ENCODE results near the gene ZNF574.

Gene ZNF574

DNA sequence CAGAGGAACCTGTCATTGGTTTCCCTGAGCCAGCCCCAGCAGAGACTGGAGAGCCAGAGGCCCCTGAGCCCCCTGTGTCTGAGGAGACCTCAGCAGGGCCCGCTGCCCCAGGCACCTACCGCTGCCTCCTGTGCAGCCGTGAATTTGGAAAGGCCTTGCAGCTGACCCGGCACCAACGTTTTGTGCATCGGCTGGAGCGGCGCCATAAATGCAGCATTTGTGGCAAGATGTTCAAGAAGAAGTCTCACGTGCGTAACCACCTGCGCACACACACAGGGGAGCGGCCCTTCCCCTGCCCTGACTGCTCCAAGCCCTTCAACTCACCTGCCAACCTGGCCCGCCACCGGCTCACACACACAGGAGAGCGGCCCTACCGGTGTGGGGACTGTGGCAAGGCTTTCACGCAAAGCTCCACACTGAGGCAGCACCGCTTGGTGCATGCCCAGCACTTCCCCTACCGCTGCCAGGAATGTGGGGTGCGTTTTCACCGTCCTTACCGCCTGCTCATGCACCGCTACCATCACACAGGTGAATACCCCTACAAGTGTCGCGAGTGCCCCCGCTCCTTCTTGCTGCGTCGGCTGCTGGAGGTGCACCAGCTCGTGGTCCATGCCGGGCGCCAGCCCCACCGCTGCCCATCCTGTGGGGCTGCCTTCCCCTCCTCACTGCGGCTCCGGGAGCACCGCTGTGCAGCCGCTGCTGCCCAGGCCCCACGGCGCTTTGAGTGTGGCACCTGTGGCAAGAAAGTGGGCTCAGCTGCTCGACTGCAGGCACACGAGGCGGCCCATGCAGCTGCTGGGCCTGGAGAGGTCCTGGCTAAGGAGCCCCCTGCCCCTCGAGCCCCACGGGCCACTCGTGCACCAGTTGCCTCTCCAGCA, 4.2 kb downstream of the ZNF574 start:
- DNase-seq (ENCODE audit: low read depth) = no peak

DNA sequence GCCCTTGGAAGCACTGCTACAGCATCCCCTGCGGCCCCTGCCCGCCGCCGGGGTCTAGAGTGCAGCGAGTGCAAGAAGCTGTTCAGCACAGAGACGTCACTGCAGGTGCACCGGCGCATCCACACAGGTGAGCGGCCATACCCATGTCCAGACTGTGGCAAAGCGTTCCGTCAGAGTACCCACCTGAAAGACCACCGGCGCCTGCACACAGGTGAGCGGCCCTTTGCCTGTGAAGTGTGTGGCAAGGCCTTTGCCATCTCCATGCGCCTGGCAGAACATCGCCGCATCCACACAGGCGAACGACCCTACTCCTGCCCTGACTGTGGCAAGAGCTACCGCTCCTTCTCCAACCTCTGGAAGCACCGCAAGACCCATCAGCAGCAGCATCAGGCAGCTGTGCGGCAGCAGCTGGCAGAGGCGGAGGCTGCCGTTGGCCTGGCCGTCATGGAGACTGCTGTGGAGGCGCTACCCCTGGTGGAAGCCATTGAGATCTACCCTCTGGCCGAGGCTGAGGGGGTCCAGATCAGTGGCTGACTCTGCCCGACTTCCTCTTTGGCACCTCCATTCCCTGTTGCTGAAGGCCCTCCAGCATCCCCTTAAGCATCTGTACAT, 4.9 kb downstream of the ZNF574 start:
- DNase-seq (ENCODE audit: low read depth) = no peak

DNA sequence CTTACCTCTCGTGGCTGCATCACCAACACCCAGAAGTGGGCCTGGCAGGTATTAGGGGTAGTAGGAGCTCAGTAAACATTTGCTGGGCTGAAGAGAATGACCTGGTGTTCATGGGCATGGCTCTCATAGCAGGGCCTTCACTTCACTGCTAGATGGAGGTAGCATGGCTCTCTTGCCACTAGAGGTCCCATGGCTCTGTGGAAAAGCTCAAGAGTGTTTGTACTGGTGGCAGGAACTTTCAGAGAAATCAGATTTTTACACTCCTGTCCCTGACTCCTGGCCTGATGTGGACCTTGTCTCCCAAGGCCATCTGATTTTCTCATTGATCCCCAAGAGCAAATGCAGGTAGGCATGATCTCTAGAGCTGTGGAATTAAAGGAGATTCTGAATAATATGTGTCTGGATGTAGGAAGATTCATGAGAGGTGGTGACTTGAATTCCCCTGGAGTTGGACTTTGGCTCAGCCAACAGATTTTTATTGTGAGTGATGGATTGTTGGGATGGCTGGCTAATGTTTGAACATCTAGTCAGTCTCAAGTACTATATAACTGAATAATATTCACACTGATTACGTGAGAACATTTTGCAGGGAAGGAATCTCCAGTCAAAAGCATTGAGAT, 5.7 kb downstream of the ZNF574 start:
- DNase-seq (ENCODE audit: low read depth) = peak; percentile 12

DNA sequence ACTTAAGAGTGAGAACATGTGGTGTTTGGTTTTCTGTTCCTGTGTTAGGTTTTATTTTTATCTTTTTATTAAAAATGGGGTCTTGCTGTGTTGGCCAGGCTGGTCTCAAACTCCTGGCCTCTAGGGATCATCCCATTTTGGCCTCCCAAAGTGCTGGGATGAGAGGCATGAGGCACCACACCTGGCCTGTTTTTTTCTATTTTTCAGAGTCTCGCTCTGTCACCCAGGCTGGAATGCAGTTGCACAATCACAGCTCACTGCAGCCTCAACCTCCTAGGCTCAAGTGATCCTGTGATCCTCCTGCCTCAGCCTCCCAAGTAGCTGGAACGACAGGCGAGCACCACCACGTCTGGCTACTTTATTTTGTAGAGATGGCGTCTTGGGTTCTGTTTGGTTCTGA, 7.6 kb downstream of the ZNF574 start:
- DNase-seq (ENCODE audit: low read depth) = no peak

DNA sequence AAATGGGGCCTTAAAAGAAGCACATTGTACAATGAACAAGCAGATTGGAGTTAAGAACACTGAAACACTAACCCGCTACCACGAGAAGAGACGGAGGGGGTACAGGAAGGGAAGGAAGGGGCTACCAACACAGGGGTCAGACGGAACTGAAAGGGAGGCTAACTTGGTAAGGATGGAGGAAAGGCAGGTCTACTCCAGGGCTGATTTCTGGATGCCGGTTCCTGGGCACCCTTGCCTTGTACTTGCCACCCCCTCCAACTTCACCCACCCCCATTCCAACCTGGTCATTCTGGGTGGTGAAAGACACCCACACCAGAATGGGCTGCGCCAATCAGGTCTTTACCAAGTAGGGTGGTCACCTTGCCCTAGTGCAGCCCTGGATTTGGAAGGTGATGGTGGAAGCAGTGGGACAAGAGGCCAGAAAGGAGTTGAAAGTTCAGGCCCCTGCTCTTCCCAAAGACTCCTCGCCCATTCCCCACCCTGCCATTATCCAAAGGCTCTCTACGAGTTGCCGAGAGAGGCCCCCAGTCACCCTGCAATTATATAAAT, 10.3 kb downstream of the ZNF574 start:
- no peak for DNase-seq (ENCODE audit: low read depth)

DNA sequence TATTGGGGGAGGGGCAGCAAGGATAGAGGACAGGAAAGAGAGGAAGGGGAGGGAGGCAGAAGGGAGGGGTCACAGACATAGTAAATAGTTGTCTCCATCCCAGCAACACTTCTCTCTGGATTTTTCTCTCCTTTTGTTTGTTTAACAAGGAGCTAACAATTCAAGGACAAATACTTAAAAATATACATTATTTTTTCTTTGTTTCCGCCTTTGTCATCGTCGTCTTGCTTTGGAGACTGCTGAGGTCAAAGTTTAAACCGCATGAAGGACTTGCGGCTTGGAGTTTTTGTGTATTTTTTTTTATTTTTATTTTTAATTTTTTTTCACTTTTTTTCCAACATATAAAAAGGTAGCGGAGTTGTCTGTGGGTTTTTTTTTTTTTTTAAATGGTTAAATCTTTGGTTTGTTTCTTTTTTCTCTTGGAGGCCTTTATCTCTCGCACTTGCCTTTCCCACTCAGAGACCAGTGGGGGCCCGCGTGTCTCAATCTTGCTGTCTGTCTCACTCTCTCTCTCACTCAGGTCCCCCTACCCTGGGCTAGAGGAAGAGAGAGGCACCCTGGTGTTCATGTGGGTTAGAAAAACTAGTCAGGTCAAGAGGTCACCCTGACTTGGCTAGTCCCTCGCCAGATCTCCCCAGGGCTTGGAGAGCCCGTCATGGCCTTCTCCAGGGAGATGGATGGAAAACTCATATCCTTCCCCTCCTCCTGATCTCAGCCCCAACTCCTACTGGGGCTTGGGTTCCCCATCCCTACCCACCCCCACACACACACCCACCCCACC, 11.0 kb downstream of the ZNF574 start:
- no peak for DNase-seq (ENCODE audit: low read depth)

DNA sequence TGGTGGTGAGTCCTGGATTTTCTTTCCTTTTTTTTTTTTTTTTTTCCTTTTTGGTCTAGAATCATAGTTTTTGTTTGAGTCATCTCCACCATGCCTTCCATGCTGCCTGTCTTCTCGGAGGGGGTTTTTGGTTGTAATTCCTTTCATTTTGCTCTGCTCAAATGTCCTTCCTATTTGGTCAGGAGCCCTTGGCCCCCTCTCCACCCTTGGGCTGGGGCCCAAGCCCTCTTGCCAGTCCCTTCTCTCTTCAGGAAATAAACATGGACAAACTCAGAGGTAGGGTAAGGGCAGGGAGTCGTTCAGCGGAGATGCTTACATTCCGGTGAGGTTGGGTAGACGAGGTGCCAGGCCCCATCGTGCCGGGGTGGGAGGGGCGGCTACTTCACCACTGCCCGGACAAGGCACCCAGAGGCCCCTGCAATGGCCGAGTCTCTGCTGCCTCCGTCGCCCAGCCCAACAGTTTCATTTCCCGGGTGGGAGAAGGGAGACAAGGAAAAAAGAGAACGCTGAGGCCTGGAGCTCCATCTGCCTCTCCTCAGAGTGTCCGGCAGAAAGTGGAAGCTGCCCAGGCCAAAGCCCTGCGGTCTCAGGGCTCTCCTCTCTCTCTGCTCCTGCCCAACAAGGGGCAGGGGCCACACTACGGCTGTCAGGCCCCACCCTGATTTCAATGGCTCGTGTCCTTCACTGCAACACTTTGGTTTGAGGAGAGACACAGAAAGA, 12.7 kb downstream of the ZNF574 start:
- peak; percentile 39 for DNase-seq (ENCODE audit: low read depth)

DNA sequence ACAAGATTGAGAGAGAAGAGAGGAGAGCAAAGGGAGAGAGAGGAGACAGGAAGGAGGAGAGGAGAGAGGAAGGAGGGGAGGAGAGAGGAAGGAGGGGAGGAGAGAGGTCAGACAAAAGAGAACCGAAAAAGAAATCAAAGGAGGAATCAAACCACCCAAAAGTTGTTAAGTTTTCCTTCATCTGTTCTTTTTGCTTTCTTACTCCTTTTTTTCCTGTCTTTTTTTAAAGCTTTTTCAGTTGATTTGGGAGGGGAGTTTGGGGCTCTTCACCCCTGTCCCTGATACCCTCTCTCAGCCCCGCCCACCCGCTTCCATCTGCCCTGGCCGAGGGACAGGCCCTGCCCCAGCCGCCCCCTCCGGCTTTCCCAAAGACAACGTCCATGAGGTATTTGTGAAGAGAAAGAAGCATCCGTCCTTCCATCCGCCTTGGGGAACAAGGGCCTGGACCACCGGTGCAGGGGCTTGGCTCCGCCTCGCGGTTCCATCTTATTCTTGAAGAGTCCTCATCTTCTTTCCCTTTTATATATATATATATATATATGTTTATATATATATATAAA, 13.3 kb downstream of the ZNF574 start:
- no peak for DNase-seq (ENCODE audit: low read depth)

DNA sequence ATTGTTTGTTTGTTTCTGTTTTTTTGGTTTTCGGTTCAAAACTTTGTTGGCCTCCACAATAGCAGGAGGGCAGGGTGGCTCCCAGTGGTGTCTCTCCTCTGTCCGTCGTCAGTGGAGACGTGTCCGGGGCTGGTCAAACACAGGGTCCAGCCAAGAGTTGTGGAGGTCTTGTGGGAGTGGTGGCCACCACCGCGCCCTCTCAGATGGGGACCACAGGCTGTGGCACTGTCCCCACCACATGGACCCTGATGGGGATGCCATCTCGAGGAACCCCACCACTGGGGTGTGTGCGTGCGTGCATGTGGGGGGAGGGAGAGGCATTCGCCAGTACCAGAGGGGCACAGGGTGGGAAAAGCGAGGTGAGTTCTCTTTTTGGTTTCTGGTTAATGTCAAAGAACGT, 13.8 kb downstream of the ZNF574 start:
- no peak for DNase-seq (ENCODE audit: low read depth)

DNA sequence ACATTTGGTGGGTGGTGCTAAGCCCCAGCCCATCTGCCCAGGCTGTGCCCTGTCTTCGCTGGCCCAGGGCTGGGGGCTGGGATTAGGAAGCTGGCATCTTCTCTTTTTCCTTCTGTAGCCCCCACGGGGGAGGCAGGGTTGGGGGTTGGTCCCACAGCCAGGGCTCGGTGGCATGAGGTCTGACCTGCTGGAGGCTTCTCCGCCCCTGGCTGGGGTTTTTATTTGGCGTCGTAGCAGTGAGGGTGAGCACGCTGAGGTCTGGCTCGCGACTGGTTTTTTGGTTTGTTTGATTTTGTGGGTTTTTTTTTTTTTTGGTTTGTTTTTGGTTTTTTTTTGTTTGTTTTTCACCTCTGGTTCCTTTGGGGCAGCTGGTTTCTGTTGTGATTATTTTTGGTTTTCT, 14.7 kb downstream of the ZNF574 start:
- DNase-seq (ENCODE audit: low read depth) = no peak

DNA sequence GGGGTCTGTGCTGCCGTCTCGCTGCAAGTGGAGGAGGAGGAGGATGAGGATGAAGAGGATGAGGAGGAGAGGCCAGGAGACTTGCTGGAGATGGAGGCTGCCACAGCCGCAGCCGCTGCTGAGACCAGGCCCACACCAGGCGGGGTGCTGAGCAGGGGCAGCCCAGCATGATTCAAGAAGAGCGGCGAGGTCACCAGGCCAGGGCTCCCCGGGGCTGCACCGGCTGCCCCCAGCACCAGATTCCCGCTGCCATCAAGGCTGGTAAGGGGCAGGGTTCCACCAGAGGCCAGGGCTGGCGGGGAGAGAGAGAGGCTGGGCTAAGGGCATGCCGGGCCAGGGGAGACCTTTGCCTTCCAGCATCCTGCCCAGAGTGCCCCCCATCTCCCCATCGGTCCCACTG, 15.3 kb downstream of the ZNF574 start:
- no peak for DNase-seq (ENCODE audit: low read depth)

DNA sequence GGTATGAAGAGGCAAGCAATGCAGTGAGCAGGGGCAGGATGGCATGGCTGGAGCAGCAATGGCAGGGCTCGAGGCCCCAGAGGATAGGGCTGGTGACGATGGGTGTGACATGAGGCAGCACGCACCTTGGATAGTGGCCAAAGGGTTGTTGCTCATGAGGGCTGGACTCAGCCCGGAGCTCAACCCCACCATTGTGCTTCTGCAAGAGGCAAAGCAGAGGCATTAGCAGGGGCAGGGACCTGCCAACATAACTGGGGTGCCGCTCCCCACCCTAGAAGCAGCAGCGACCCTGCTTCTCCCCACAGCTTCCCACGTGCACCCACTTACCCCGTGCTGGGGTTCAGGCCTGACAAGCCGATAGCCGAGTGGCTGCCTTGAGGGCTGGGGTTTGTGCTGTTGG, 15.8 kb downstream of the ZNF574 start:
- DNase-seq (ENCODE audit: low read depth) = no peak

DNA sequence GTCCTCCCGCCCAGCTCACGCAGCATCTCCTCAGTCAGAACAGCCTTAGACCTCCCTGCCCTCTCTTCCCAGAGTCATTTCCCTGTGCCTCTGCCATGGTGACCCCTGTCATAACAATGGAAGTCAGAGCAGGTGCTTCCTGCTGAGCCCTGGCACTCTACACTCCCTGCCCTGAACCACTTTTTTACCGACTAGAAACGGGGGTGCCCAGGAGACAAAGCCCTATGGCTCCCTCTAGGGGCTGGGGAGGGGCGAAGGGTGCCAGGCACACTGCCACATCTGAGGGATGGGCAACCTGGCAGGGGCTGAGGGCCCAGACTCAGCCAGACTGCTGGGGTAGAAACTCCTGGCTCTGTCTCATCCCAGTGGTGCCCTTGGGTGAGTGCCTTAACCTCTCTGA, 16.4 kb downstream of the ZNF574 start:
- no peak for DNase-seq (ENCODE audit: low read depth)

DNA sequence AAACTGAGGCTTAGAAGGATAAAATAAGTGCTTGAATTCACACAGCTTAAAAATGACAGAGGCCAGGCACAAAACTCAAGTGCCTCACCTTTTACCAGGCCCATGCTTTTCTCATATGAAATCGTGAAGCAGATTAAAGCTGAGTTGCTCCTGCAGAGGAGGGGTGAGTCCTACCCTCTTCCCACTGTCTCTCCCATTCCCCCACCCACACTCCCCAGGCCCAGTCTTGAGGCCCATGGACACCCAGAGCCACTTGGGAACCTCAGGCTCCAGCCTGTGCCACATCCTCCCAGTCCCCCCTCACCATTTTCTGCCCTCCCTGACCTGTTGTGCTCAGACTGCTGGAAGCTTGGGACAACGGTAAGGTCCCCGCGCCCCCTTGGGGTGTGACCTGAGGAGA, 17.5 kb downstream of the ZNF574 start:
- no peak for DNase-seq (ENCODE audit: low read depth)

DNA sequence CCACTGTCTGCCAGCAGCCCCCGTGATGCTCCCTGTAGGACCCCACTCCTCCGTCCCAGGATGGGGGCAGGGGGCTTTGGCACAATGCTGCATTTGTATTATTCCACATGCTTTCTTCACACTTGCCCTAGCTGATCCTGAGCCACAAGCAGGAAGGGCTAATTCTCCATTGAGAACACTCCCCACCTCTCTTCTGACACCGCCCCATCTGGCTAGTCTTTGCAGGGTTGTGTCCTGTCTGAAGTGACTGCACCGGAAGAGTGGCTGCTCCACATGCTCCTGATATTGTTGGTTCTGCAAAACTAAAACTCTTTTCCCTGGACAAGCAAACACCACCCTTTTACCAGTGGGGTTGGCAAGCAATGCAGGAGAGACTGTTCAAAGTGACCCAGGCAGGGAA, 18.0 kb downstream of the ZNF574 start:
- DNase-seq (ENCODE audit: low read depth) = no peak

DNA sequence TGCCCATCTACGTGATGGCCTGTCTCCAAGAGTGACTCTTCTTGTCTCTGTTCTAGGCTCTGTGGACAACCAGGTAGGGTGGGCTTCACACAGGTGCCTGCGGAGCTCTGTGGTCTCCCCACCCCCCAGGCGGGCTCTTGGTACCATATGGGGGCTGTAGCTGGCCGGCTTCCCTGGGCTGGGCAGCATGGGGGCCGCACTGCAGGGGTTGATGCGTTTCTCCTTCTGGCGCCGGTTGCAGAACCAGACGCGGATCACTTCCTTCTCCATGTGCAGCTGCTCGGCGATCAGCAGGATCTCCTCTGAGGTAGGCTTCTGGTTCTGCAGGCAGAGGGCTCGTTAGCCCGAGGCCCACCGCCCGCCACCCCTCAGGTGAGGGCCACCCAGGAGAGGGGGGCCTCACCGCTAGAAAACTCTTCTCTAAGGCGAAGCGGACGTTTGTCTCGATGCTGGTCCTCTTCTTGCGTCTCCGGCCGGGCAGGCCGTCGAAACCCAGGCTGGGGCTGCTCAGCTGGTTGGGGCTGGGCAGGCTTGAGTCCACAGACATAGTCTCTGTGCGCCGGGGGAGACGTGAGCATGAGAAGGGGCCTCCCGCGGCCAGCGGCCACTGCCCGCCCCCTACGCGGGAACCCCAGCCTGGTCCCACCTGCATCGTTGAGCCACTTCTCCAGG, 19.3 kb downstream of the ZNF574 start:
- no peak for DNase-seq (ENCODE audit: low read depth)

DNA sequence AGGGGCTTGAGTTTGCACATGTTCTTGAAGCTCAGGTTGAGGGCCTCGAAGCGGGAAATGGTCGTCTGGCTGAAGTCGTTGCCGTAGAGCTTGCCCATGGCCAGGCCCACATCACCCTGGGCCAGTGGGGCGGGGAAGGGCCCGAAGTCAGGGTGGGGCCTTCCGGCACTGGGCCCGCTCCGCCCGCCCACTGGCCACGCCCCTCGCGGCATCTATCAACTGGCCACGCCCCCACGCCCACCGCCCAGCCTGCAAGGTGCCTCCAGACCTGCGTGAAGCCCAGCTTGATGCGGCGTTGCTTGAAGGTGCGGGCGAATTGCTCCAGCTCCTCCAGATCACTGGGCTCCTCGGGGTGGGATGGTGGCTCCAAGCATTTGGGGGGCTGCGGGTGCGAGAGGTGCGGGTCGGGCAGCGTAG, 19.9 kb downstream of the ZNF574 start:
- no peak for DNase-seq (ENCODE audit: low read depth)

DNA sequence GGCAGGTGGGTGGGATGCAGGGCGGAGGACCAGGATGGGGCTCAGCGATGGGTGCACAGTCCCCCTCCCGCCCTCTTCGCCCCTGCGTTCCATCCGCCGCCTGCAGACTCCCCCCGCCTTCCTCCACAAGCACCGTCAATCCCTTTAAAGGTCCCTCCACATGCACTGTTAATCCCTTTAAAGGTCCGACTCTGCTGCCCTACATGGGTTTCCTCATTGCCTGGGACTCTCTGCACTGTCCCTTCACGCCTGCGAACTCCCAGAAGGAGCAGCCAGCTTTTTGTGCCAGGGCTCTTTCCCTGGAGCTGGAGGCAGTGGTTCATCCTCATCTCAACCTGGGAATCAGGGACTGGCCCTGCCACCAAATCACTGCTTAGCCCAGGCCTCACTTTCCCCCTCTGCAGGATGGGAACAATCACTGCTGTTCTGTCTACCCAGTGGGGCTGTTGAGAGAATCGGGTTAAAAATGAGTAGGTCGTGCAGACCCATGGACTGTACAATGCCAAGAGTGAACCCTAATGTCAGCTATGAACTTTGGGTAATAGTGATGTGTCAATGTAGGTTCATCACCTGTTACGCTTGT, 20.4 kb downstream of the ZNF574 start:
- no peak for DNase-seq (ENCODE audit: low read depth)

DNA sequence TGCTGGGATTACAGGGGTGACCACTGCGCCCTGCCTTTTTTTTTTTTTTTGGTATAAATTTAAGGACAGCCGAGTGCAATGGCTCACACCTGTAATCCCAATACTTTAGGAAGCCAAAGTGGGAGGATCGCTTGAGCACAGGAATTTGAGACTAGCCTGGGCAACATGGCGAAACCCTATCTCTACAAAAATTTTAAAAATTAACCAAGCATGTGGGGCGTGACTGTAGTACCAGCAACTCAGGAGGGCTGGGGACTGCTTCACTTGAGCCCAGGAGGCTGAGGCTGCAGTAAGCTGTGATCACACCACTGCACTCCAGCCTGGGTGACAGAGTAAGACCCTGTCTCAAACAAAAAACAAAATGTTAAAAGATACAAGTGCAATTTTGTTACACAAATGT, 21.5 kb downstream of the ZNF574 start:
- DNase-seq (ENCODE audit: low read depth) = no peak

DNA sequence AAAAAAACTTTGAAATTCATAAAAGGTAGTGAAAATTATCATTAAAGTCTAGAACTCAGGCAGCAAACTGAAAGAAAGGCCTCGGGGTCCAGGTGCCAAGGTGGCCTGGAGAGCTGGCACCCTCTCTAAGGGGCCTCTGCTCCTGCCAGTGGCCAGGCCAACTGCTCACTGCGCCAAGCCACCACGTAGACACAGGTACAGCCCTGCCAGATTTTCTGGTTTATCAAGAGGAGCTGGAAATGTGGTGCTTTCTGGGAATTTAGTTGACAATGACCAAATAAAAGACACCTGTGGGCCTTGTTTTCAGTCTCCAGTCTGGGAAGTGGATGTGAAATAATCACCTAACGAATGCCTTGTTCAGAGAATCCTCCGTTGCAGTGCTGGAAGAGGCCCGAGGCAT, 22.8 kb downstream of the ZNF574 start:
- DNase-seq (ENCODE audit: low read depth) = no peak

Measured in fibroblast of the conjunctiva (primary cell).